Heart left ventricle (tissue), 13 donors: Measurements from ENCODE around the gene FNDC11.

ENCODE experiments used
- POLR2A ChIP-seq, 2 donors: fragments of 450-650 bp; IDR thresholded peaks; one replicate each; pipeline ENCODE4 v1.6.1; 2017; ENCODE audit warnings: antibody characterized with exemption in 2 of 2, mild to moderate bottlenecking in 2 of 2, moderate library complexity in 2 of 2
- TF ChIP-seq, protein P1 (sequence below), 12 donors: fragments of 200-600 bp; sonication (generic) in 4 of 12; IDR thresholded peaks; one replicate each; pipeline versions ENCODE4 v1.5.0 to v1.8.0; 2018 to 2022; ENCODE audit warnings: antibody characterized with exemption in 12 of 12, mild to moderate bottlenecking in 5 of 12
- donor health status: ischemic (EF 13 %, LVEDD 7.1; RV severe dilation, severe dysfunction).
- donor health status: DM: no; HTN: yes; CAD: no.
- donor health status: DM: no; HTN: no; CAD: no.
- donor health status: ischemic (EF 25% LVEDD 6.9; RV normal size, moderate dysfunction).
- donor health status: ischemic (EF 25% LVEDD 5.7; RV mildly dilated, moderate dysfunction).
- donor health status: ischemic (EF 35%, LVEDD 5.7; RV mildly dilated, moderate dysfunction).
- donor health status: nonischemic (EF 11% LVEDD 7.7; RV severe dilation, severe dysfunction).
- donor health status: DM: yes; HTN: yes; CAD: no.
- donor health status: PGD.
- donor health status: ischemic (EF 29% LVEDD 5.4; RV normal size, mild dysfunction).
- donor health status: nonischemic (EF 23%, LVEDD 6.1; RV moderate dilation, normal function).

DNA sequence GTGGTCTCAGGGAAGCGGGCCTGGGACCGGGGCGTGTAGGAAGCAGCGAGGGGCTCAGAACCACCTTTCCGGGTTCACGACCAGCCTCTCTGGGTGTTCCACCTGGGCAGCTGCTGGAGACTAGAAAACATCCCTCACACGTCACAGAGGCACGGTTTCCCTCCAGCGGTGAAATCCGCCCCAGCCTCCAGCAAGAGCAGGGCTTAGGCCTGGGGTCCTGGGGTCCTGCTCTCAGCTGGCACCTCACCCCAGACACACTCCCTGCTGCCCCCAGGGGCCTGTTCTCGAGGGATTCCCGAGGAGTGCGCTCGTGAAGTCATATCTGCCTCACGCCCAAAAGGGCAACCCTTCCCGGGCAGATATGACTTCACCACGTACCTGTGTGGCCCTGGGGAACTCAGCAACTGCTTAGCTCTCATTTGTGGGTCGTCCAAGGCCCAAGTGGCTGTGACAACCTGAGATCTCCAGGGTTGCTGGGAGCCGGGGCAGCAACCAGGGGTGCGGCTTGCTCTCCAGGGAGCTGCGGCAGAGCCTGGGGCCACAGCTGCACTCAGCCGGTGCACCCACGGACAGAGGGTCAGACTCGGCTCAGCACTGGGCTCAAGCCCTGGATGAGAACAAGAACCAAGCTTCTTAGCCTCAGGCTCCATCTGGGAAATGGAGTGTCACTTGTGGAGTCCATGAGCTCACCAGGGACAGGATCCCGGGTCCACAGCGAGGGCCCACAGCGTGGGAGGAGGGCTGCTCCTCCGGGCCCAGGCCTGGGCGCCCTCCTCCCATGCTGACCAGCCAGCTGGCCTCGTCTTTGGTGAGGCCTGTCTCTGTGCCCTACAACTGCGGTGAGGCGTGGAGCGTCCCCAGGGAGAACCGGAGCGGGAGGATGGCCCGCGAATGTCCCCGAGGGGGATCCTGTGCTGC, 661 bp downstream of the FNDC11 start:
- TF ChIP-seq, protein P1, sequence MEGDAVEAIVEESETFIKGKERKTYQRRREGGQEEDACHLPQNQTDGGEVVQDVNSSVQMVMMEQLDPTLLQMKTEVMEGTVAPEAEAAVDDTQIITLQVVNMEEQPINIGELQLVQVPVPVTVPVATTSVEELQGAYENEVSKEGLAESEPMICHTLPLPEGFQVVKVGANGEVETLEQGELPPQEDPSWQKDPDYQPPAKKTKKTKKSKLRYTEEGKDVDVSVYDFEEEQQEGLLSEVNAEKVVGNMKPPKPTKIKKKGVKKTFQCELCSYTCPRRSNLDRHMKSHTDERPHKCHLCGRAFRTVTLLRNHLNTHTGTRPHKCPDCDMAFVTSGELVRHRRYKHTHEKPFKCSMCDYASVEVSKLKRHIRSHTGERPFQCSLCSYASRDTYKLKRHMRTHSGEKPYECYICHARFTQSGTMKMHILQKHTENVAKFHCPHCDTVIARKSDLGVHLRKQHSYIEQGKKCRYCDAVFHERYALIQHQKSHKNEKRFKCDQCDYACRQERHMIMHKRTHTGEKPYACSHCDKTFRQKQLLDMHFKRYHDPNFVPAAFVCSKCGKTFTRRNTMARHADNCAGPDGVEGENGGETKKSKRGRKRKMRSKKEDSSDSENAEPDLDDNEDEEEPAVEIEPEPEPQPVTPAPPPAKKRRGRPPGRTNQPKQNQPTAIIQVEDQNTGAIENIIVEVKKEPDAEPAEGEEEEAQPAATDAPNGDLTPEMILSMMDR (IDR thresholded peaks at IDR 0.05) = no peak
- no peak for TF ChIP-seq POLR2A (IDR thresholded peaks at IDR 0.05)
